Hepatocyte (in vitro differentiated cells): ENCODE data around the gene LDLRAD3. TPM values are rescaled to one million over a fixed set of nuclear protein-coding genes. Genes with fewer than 3 reads are reported as not detected.

Experiments used
- DNase-seq: peaks from one replicate; pipeline ENCODE4 v3.0.0-alpha.2; 2016; ENCODE audit warnings: low spot score
- H2AFZ ChIP-seq: fragments of 200-600 bp; sonication (generic); 2 replicates; pipeline ENCODE4 v1.6.0; 2016; ENCODE audit warnings: antibody characterized with exemption, mild to moderate bottlenecking
- H3K27ac ChIP-seq: fragments of 200-600 bp; sonication (generic); 2 replicates; pipeline ENCODE4 v1.5.1; 2016; ENCODE audit warnings: mild to moderate bottlenecking
- H3K27me3 ChIP-seq: fragments of 200-600 bp; sonication (generic); 2 replicates; pipeline ENCODE4 v1.6.1; 2016
- H3K36me3 ChIP-seq: fragments of 200-600 bp; sonication (generic); replicated peaks from 2 replicates; pipeline ENCODE4 v1.5.1; 2016; ENCODE audit warnings: low read depth; ENCODE audit not compliant: insufficient read depth
- H3K4me1 ChIP-seq: fragments of 200-600 bp; sonication (generic); 2 replicates; pipeline ENCODE4 v1.5.1; 2016; ENCODE audit warnings: mild to moderate bottlenecking, moderate library complexity; ENCODE audit not compliant: insufficient read depth
- H3K4me2 ChIP-seq: fragments of 200-600 bp; sonication (generic); 2 replicates; pipeline ENCODE4 v1.6.0; 2016
- H3K4me3 ChIP-seq: fragments of 200-600 bp; sonication (generic); 2 replicates; pipeline ENCODE4 v1.5.1; 2016; ENCODE audit warnings: mild to moderate bottlenecking
- H3K79me2 ChIP-seq: fragments of 200-600 bp; sonication (generic); 2 replicates; pipeline ENCODE4 v1.6.0; 2017; ENCODE audit warnings: mild to moderate bottlenecking
- H3K9me2 ChIP-seq: fragments of 200-600 bp; sonication (generic); replicated peaks from 2 replicates; pipeline ENCODE4 v1.6.0; 2017; ENCODE audit warnings: mild to moderate bottlenecking; ENCODE audit not compliant: insufficient read depth
- H3K9me3 ChIP-seq: fragments of 200-600 bp; sonication (generic); 2 replicates; pipeline ENCODE4 v1.5.1; 2016; ENCODE audit warnings: low read depth, mild to moderate bottlenecking
- H4K20me1 ChIP-seq: fragments of 200-600 bp; sonication (generic); 2 replicates; pipeline ENCODE4 v1.6.0; 2016; ENCODE audit warnings: mild to moderate bottlenecking; ENCODE audit not compliant: insufficient read depth, poor library complexity, severe bottlenecking
- CTCF ChIP-seq: fragments of 200-600 bp; sonication (generic); IDR thresholded peaks from 2 replicates; pipeline ENCODE4 v1.5.1; 2016; ENCODE audit warnings: antibody characterized with exemption, mild to moderate bottlenecking; ENCODE audit not compliant: poor library complexity
- EZH2 ChIP-seq: fragments of 200-600 bp; sonication (generic); IDR thresholded peaks from 2 replicates; pipeline ENCODE4 v1.6.1; 2016; ENCODE audit warnings: antibody characterized with exemption, mild to moderate bottlenecking, borderline replicate concordance
- EZH2phosphoT487 ChIP-seq: fragments of 200-600 bp; sonication (generic); IDR thresholded peaks from one replicate; pipeline ENCODE4 v1.6.1; 2018; ENCODE audit warnings: antibody characterized with exemption, mild to moderate bottlenecking, low read depth, moderate library complexity; ENCODE audit not compliant: unreplicated experiment, severe bottlenecking
- WGBS: methylation state at CpG from one replicate; pipeline ENCODE4 v1.1.6; 2016; ENCODE audit warnings: low lambda C conversion rate; ENCODE audit errors: missing lambda C conversion rate; 5-methylcytosine and 5-hydroxymethylcytosine counted together
- polyA plus RNA-seq: library from polyadenylated mRNA; unstranded; fragments of >200 nt; fragmentation: Nextera tagmentation; extraction: Ambion mirVana; gene quantifications from 2 replicates; pipeline ENCODE4 v1.2.1, GENCODE V29; 2016
- total RNA-seq: library from RNA; depleted of rRNA; stranded (reverse); fragments of >200 nt; gene quantifications from 2 replicates; pipeline ENCODE4 v1.2.3, GENCODE V29; 2014

The LDLRAD3 gene
- total and polyA plus RNA-seq, 2 experiments from 2014 or later: 12.2 TPM

DNA sequence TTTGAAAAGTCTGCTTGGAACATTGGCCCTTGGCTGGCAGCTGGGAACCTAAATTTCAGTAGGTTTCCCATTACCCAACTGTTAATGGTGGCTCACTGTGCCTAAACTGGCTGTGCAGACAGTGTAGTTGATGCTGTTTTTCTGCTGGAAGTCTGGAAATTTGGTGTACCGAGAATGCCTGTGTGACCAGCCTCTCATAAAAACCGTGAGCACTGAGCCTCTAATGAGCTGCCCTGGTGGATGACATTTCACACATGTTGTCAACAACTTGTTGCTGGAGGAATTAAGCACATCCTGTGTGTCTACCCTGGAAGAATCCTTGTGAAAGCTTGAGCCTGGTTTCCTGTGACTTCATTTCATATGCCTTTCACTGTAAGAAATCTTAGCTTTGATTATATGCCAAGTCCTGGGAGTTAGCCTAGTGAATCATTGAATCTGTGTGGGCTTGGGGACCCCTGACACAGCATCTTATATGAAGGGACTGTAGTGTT, 131.1 kb downstream of the LDLRAD3 start:
- WGBS: 60% methylated on average over 2 of the region's 2 CpGs
- Histone ChIP-seq H3K9me2 (no peaks in the 10 kb centered on the region), H3K9me3 (no peaks in the 10 kb centered on the region), H3K27me3 (no peaks in the 10 kb centered on the region), H3K4me3 (no peak overlapping the region), H3K79me2 (no peaks in the 10 kb centered on the region), H3K4me2 (no peak overlapping the region), H3K36me3 (no peaks in the 10 kb centered on the region), H3K4me1 (peaks cover 14% of the 10 kb centered on the region), H4K20me1 (no peaks in the 10 kb centered on the region), H2AFZ (no peak overlapping the region), H3K27ac (no peak overlapping the region)
- no peak for TF ChIP-seq CTCF
- TF ChIP-seq EZH2: no peak
- TF ChIP-seq EZH2phosphoT487: no peak
- no peak for DNase-seq

GRCh38 chr11:36077368-36077767, 133.5 kb downstream of the LDLRAD3 start:
- no peak overlapping the region for H3K4me2 ChIP-seq
- no peaks in the 10 kb centered on the region for H3K27me3 ChIP-seq
- H4K20me1 ChIP-seq: no peaks in the 10 kb centered on the region
- H2AFZ ChIP-seq: no peak overlapping the region
- H3K27ac ChIP-seq: no peak overlapping the region
- no peak overlapping the region for H3K4me3 ChIP-seq
- H3K79me2 ChIP-seq: no peaks in the 10 kb centered on the region
- peaks cover 14% of the 10 kb centered on the region for H3K4me1 ChIP-seq
- TF ChIP-seq CTCF: no peak
- H3K9me3 ChIP-seq: no peaks in the 10 kb centered on the region
- DNase-seq: no peak
- 100% methylated on average over 4 of the region's 4 CpGs for WGBS
- no peaks in the 10 kb centered on the region for H3K9me2 ChIP-seq
- no peaks in the 10 kb centered on the region for H3K36me3 ChIP-seq

DNA sequence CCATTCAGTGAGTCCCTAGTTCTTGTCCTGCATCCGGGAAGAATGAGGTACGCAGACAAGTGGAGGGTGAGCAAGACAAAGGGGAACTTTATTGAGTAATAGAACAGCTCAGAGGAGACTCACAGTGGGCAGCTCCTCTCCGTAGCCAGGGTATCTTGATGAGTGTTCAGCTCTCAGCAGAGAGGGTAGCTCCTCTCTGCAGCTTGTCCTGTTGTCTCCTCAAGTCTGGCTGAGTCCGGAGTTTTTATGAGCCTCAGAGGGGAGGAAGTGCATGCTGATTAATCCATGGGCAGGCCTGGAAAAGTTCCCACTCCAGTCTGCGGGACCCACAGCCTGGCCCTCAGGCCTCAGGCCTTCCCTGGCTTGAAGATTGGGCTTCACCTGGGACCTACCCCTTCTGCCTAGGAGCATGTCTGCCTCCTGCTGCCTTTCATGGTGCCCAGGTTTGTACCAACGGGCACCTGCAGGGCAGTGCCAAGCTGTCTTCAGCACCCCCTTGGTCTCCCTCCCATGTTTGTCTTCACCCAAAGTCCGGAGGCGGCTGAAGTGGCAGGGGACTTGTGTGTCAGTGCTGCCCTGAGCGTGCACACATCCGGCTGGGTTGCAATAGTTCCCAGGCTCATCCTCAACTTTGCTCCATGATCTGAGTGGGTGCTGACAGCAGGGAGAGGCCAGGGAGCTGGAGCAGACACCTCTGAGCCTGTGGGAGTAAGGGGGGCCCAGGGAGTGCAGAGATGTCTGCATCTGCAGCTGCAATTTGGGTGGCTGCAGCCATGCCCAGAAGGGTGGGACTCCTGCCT, 134.2 kb downstream of the LDLRAD3 start:
- H3K79me2 ChIP-seq: no peaks in the 10 kb centered on the region
- no peaks in the 10 kb centered on the region for H4K20me1 ChIP-seq
- no peak overlapping the region for H2AFZ ChIP-seq
- DNase-seq: no peak
- H3K9me2 ChIP-seq: no peaks in the 10 kb centered on the region
- H3K27ac ChIP-seq: no peak overlapping the region
- TF ChIP-seq EZH2 (no peak), CTCF (no peak), EZH2phosphoT487 (no peak)
- no peak overlapping the region for H3K4me3 ChIP-seq
- H3K36me3 ChIP-seq: no peaks in the 10 kb centered on the region
- WGBS: 75% methylated on average over 10 of the region's 10 CpGs
- peaks cover 10% of the 10 kb centered on the region for H3K4me1 ChIP-seq
- no peaks in the 10 kb centered on the region for H3K27me3 ChIP-seq
- H3K9me3 ChIP-seq: no peaks in the 10 kb centered on the region
- H3K4me2 ChIP-seq: no peak overlapping the region
